Vagina (tissue), 2 donors: ENCODE measurements around the gene TMEM92. TPM values are rescaled to one million over a fixed set of nuclear protein-coding genes. Genes with fewer than 3 reads are reported as not detected.

Source experiments
- DNase-seq, 2 donors: peaks; one replicate each; pipeline ENCODE4 v3.0.0-alpha.2; 2017; ENCODE audit errors: extremely low spot score in 2 of 2
- H3K27ac ChIP-seq: fragments of 200-600 bp; sonication (generic); one replicate; pipeline ENCODE4 v1.5.1; 2019
- H3K27me3 ChIP-seq: fragments of 200-600 bp; sonication (generic); one replicate; pipeline ENCODE4 v1.5.1; 2019
- H3K36me3 ChIP-seq, 2 donors: fragments of 200-600 bp; sonication (generic); one replicate each; pipeline ENCODE4 v1.5.1; 2017 to 2019
- H3K4me1 ChIP-seq: fragments of 200-600 bp; sonication (generic); one replicate; pipeline ENCODE4 v1.5.1; 2019
- H3K4me3 ChIP-seq, 2 donors: fragments of 200-600 bp; sonication (generic); 1 replicate in 1 of 2; 2 replicates in 1 of 2; pipeline ENCODE4 v1.5.1; 2016 to 2019
- H3K9me3 ChIP-seq: fragments of 200-600 bp; sonication (generic); one replicate; pipeline ENCODE4 v1.5.1; 2019
- POLR2A ChIP-seq, 2 donors: fragments of 450-650 bp; IDR thresholded peaks; one replicate each; pipeline ENCODE4 v1.6.1; 2017; ENCODE audit warnings: antibody characterized with exemption in 2 of 2, mild to moderate bottlenecking in 2 of 2, moderate library complexity in 2 of 2
- POLR2AphosphoS5 ChIP-seq, 2 donors: sonication (generic); formaldehyde crosslinking; IDR thresholded peaks; one replicate each; pipeline ENCODE4 v1.9.0; 2017; ENCODE audit warnings: antibody characterized with exemption in 2 of 2, mild to moderate bottlenecking in 2 of 2, low read depth in 1 of 2; ENCODE audit not compliant: insufficient read depth in 1 of 2
- intact Hi-C: fragments of 100-400 bp; cut with DNase I; formaldehyde crosslinking; loops from one replicate; pipeline ENCODE4 v1.15.1; 2023
- total RNA-seq: library from RNA; depleted of rRNA; stranded (reverse); fragments of >200 nt; gene quantifications from one replicate; pipeline ENCODE4 v1.2.3, GENCODE V29; 2016
- TF ChIP-seq, protein P1 (sequence below), 3 experiments: fragments of 450-650 bp in 2 of 3; fragments of 200-600 bp in 1 of 3; sonication (generic) in 1 of 3; IDR thresholded peaks; one replicate each; pipeline ENCODE4 v1.5.1; 2017 to 2019; ENCODE audit warnings: antibody characterized with exemption in 3 of 3, mild to moderate bottlenecking in 2 of 3, moderate library complexity in 2 of 3

Gene TMEM92
- total RNA-seq, 1 donor from 2014 or later: 0.74 TPM

DNA sequence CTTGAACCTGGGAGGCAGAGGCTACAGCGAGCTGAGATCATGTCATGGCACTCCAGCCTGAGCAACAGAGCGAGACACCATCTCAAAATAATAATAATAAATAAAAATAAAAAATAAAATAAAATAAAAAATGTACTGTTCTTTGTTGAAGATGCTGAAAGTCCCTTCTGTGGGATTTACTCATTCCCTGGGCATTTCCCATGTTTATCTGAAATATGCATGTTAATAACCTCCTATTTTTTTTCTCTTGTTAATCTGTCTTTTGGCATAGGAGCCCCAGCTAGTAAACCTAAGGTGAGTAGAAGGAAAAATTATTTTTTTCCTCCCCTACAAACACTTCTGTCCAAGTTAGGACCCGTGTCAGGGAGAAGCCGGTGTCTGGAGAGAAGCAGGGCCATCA is 34.4 kb downstream of the TMEM92 start:
- Histone ChIP-seq H3K4me3 (no peak overlapping the region), H3K9me3 (no peaks in the 10 kb centered on the region), H3K4me1 (no peaks in the 10 kb centered on the region), H3K27me3 (no peaks in the 10 kb centered on the region), H3K27ac (no peak overlapping the region), H3K36me3 (no peaks in the 10 kb centered on the region)
- TF ChIP-seq, protein P1, sequence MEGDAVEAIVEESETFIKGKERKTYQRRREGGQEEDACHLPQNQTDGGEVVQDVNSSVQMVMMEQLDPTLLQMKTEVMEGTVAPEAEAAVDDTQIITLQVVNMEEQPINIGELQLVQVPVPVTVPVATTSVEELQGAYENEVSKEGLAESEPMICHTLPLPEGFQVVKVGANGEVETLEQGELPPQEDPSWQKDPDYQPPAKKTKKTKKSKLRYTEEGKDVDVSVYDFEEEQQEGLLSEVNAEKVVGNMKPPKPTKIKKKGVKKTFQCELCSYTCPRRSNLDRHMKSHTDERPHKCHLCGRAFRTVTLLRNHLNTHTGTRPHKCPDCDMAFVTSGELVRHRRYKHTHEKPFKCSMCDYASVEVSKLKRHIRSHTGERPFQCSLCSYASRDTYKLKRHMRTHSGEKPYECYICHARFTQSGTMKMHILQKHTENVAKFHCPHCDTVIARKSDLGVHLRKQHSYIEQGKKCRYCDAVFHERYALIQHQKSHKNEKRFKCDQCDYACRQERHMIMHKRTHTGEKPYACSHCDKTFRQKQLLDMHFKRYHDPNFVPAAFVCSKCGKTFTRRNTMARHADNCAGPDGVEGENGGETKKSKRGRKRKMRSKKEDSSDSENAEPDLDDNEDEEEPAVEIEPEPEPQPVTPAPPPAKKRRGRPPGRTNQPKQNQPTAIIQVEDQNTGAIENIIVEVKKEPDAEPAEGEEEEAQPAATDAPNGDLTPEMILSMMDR (IDR thresholded peaks at IDR 0.05): no peak
- no peak for TF ChIP-seq POLR2A (IDR thresholded peaks at IDR 0.05)
- TF ChIP-seq POLR2AphosphoS5 (IDR thresholded peaks at IDR 0.05; ENCODE audit: insufficient read depth in 1 of 2, low read depth in 1 of 2): no peak
- intact Hi-C loops: loop anchor here (10.0 kb wide), 1 partner anchor 284 kb away; no protein-coding TSS in a partner anchor
- no peak for DNase-seq

DNA sequence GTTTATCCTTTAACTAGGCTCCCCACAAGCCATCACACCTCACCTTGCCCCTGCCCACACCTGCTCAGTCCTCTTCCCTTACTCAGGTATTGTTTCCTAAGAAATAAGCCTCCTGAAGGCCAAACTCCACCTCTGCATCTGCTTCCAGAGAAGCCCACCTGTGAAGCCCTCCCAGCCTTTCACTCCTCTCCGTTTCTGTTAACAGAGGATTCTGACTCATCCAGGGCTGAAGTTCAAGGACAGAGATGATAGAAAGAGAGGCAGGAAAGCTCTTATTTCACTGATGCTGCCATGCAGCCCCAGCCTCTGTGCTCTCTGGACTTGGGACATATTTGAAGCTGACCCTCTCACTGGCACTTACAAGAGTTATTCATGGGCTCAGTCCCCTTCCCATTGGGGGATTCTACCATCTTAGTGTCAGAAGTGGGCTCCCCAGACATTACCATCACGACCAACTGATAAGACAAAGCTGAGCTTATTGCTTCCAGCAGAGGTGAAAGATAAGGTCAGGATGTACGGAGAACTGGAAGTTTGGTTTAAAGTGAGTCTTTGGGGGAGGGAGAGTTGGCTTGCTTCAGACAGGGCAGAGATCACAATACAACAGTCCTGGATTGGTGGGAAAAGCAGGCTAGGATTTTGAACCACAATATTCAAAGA is 36.3 kb downstream of the TMEM92 start:
- no peak for DNase-seq
- Histone ChIP-seq H3K36me3 (no peaks in the 10 kb centered on the region), H3K27me3 (no peaks in the 10 kb centered on the region), H3K27ac (no peak overlapping the region), H3K4me1 (no peaks in the 10 kb centered on the region), H3K9me3 (no peaks in the 10 kb centered on the region), H3K4me3 (no peak overlapping the region)
- intact Hi-C loops: no loop called here
- TF ChIP-seq POLR2AphosphoS5 (IDR thresholded peaks at IDR 0.05; ENCODE audit: insufficient read depth in 1 of 2, low read depth in 1 of 2): no peak
- TF ChIP-seq, protein P1 (IDR thresholded peaks at IDR 0.05): no peak
- TF ChIP-seq POLR2A (IDR thresholded peaks at IDR 0.05): no peak

- Histone ChIP-seq H3K4me1 (no peaks in the 10 kb centered on the region), H3K9me3 (no peaks in the 10 kb centered on the region), H3K4me3 (no peak overlapping the region), H3K27ac (no peak overlapping the region), H3K36me3 (no peaks in the 10 kb centered on the region), H3K27me3 (no peaks in the 10 kb centered on the region)
- DNase-seq: no peak
- intact Hi-C loops: no loop called here
- TF ChIP-seq, protein P1 (IDR thresholded peaks at IDR 0.05): no peak
- TF ChIP-seq POLR2A (IDR thresholded peaks at IDR 0.05) (no peak), POLR2AphosphoS5 (IDR thresholded peaks at IDR 0.05; ENCODE audit: insufficient read depth in 1 of 2, low read depth in 1 of 2) (no peak)
Measured at GRCh38 chr17:50311112-50311460, 36.8 kb downstream of the TMEM92 start.

- H3K36me3 ChIP-seq: no peaks in the 10 kb centered on the region
- no peaks in the 10 kb centered on the region for H3K27me3 ChIP-seq
- DNase-seq: no peak
- H3K4me1 ChIP-seq: no peaks in the 10 kb centered on the region
- intact Hi-C loops: no loop called here
- H3K9me3 ChIP-seq: no peaks in the 10 kb centered on the region
- TF ChIP-seq POLR2AphosphoS5 (IDR thresholded peaks at IDR 0.05; ENCODE audit: insufficient read depth in 1 of 2, low read depth in 1 of 2) (no peak), POLR2A (IDR thresholded peaks at IDR 0.05) (no peak)
- TF ChIP-seq, protein P1 (IDR thresholded peaks at IDR 0.05): no peak
- no peak overlapping the region for H3K27ac ChIP-seq
- no peak overlapping the region for H3K4me3 ChIP-seq
Measured at GRCh38 chr17:50311483-50311882, 37.2 kb downstream of the TMEM92 start.

DNA sequence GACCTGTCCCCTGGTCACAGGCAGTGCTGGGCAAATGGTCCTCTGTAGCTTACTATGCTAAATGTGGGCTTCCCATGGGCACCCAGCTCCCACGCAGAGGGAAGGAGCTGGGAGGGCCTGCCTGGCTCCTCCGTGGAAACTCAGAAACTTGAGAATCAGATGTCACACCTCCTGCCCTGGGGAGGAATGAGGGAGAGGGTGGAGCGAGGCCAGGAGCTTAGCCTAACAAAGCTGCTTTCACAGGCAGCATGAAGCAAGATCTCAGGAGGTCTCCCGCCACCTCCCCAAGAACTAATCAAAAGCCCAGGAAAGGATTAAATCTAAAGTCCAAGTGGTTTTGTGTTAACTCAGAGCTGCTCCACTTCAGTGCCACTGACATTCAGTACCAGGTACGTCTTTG is 38.0 kb downstream of the TMEM92 start:
- TF ChIP-seq, protein P1 (IDR thresholded peaks at IDR 0.05): no peak
- TF ChIP-seq POLR2A (IDR thresholded peaks at IDR 0.05) (no peak), POLR2AphosphoS5 (IDR thresholded peaks at IDR 0.05; ENCODE audit: insufficient read depth in 1 of 2, low read depth in 1 of 2) (no peak)
- Histone ChIP-seq H3K27me3 (no peaks in the 10 kb centered on the region), H3K36me3 (no peaks in the 10 kb centered on the region), H3K9me3 (no peaks in the 10 kb centered on the region), H3K4me3 (no peak overlapping the region), H3K27ac (no peak overlapping the region), H3K4me1 (no peaks in the 10 kb centered on the region)
- no peak for DNase-seq
- intact Hi-C loops: no loop called here
